Measurements from ENCODE around the gene GRIK1.
"Not testable (repeated sequence)": the region's sequence is repeated elsewhere in the genome, so short reads cannot be mapped to it uniquely, and the experiment has no call there.

GRIK1 gene

DNA sequence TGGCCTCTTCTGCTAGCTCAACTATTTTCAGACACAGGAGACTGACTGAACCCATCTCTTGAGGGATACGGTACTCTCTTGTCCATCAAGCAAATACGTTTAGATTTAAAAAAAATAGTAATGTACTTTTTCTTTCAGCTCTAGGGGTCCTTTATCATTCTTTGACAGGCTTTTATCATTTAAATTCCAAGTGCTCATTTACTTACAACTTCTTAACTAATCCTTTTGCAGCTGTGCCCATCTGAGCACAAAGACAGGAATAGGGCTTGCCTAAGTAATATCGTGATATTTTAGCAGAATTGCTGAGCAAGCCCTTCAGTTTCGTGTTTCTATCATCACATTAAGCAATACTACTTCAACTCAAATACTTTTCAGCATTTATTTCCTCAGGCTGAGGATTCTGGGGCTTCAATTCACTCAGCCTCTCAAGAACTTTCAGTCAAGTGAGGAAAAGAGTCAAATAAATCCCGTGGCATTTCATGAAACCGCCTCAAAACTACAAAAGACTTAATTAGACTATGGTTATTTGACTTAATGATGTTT lies 323.5 kb downstream of the GRIK1 start:
- no peak for DNase-seq (ENCODE audit: low read depth in 2 of 3, low spot score in 2 of 3)

DNA sequence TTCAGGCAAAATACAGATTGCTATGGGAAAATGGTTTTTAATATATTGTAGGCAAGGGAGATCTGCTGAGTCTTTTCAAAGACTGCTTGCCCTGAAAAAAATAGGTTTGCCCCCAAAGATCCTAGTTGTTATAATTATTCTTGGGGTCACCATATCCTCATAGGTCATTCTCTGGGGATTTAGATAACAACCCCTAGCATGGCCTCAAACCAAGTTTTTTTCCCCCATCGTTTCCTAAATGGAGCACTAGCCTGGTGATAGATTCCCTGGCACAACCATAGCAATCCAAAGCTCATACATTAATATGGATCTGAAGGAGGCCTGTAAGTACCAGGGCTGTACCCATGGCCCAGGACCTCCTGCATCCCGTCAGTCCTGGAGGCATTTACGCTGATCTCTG lies 325.9 kb downstream of the GRIK1 start:
- DNase-seq (ENCODE audit: low read depth in 2 of 3, low spot score in 2 of 3): no peak

DNA sequence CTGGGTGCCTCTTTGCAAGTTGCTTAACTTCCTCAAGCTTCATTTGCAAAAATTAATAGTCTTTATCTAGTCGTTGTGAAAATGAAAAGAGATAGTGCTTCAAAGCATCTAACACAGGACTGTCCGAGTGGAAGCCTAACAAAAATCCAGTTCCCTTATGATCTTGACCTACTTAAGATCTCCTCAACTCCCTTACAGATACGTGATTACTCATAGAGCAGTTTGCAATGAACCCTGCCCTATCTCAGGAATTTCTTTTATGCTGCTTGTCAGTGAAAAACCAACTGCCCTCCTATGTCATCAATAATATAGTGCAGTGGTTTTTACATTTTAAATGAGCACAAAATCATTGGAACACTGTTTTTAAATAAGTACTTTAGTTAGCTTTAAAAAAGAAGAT lies 326.8 kb downstream of the GRIK1 start:
- no peak for DNase-seq (ENCODE audit: low read depth in 2 of 3, low spot score in 2 of 3)

DNA sequence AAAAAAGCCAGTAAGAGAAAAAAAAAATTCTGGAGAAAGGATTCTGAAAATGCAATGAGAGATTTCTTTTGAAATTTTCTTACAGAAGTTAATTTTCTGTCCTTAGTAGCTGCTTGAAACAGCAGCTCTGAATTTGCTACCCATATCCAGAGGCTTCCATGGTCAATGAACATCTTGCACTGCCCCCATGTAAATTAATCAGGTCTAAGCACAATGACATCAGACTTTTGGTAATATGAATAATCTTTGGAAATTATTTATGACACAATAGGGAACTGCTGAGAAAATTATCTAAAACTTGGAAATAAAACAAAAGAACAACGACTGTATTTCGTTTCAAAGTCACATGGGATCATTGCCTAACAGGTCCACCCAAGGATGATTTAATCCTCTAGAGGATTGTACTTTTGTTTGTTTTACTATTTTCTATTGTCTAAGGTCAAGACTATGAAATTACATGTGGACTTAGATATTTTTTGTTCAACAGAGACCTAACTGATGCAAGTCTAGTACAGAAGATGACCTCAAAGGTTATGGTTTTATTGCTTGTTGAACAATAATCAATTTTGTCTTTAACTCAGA lies 328.9 kb downstream of the GRIK1 start:
- DNase-seq (ENCODE audit: low read depth in 2 of 3, low spot score in 2 of 3): no peak

DNA sequence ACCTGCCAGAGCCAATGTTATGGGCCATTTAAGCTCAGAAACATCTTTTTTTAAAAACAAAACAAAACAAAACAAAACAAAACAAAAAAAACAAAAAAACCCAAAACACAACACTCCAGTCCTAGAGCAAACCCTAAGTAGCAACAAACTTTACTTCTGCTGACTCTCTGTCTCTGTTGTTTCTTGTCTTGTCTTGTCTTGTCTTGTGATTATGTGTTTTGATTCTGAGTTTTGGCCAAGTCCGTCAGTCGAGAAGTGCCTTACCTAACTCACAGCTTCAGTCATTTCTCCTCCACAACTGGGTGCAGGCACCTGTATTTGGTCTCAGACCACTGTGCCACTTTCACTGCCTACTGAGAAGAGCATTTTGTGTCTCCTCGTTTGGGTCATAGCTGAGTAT lies 333.2 kb downstream of the GRIK1 start:
- no peak for DNase-seq (ENCODE audit: low read depth in 2 of 3, low spot score in 2 of 3)

DNA sequence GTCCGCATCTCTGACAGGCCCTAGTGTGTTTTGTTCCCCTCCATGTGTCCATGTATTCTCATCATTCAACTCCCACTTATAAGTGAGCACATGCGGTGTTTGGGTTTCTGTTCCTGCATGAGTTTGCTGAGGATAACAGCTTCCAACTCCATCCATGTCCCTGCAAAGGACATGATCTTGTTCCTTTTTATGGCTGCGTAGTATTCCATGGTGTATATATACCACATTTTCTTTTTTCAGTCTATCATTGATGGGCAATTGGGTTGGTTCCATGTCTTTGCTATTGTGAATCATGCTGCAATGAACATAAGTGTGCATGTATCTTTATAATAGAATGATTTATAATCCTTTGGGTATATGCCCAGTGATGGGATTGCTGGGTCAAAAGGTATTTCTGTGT lies 334.6 kb downstream of the GRIK1 start:
- not testable (repeated sequence) for DNase-seq (ENCODE audit: low read depth in 2 of 3, low spot score in 2 of 3)

DNA sequence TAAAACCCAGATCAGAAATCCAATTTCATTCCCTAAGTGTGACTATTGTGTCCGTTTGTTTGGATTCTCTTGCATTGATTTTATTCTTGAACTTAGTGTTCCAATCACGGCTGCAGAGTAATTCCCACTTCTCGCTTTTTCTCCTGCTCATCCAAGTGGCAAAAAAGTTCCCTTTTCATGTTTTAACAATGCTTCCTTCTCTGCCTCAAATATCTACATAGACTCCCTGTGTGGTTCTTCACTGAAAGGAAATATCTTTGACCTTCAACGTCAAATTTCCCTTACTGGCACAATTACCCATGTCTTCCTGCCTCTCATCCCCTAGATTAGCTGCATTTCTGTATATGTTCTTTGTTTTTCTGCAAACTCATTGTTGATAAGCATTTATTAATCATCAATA lies 335.7 kb downstream of the GRIK1 start:
- DNase-seq (ENCODE audit: low read depth in 2 of 3, low spot score in 2 of 3): no peak

DNA sequence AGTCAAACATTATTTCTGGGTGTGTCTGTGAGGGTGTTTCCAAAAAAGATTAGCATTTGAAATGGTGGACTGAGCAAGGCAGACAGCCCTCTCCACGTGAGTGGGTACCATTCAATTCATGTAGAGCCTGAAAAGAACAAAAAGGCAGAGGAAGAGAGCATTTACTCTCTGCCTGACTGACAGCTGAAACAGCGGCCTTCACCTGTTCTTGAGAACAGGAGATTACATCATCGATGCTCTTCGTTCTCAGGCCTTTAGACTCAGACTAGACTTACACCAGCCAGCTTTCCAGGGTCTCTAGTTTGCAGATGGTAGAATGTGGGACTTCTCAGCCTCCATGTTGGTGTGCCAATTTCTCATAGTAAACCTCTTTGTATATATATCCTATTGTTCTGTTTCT lies 338.7 kb downstream of the GRIK1 start:
- no peak for DNase-seq (ENCODE audit: low read depth in 2 of 3, low spot score in 2 of 3)

DNA sequence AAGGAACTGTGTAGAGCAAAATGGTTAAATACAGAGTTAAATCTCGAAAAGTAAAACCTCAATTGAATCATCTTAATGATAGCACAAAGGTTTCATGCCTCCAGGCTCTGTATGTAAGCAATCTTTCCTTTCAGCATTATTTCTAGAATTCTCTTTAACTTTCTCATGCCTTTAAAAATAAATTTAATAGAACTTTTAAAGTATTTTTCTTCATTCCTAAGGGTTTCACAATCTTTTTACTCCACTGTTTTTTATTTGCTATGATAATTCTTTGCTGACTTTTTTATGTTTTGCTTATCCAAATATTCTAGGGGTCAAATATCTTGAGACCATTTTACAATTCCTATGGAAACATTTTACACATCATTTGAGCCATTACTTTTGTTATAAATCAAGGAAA lies 353.1 kb downstream of the GRIK1 start:
- DNase-seq (ENCODE audit: low read depth in 2 of 3, low spot score in 2 of 3): no peak

DNA sequence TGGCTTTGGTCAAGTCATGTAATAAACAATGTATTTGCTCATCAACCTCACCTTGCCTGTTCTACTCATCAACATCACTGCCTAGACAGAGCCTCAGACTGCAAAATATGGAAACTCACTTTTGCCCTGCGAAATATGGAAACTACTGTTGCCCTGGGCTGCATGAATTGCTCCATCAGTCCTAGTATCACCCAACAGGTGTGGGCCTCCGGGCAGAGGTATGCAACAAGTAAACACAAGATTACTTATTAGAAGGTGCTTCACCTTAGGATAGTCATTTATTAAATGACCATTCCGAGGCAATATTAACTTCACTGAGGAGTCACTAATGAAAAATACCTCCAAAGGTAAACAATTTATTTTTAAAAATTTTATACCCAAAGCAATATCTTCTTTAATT lies 354.3 kb downstream of the GRIK1 start:
- no peak for DNase-seq (ENCODE audit: low read depth in 2 of 3, low spot score in 2 of 3)

DNA sequence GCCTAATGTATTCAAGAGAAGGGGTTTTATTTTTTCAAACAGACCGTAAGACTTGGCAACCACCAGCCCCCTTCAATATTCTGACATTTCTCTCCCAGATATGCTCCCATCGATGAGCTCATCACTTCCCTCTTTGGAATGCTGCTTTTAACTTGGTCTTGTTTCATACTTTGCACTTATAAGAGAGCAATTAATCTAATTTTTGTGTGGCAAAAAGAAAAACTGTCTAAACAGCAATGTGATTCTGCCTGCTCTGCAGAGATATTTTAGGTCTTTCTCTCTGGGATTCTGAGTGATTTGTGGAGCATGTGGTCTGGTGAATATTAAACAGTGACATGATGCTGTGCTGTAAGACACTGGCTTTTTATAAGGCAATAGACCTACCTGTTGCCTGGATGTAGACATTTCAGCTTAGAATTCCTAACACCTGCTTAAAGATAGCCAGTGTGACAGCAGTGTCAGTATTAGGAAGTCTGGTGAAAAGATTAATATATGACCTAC lies 356.3 kb downstream of the GRIK1 start:
- no peak for DNase-seq (ENCODE audit: low read depth in 2 of 3, low spot score in 2 of 3)

DNA sequence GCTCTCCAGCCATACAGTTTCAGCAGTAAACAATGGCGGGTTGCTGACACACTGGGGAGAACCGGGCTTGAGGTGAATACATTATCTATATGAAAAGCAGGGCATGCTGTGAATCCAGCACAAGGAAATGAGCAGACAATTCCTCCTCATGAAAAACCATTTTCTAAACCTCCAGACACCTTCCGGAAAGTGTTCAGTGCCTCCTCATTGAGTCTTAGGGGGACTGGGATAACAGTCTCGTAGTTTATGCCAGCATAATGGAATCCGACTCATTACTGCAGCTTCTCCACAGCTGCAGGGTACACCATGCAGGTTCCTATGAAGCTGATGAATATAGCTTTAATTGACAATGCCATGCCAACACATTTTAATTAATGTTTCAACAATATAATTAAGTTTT lies 356.9 kb downstream of the GRIK1 start:
- DNase-seq (ENCODE audit: low read depth in 2 of 3, low spot score in 2 of 3): no peak

DNA sequence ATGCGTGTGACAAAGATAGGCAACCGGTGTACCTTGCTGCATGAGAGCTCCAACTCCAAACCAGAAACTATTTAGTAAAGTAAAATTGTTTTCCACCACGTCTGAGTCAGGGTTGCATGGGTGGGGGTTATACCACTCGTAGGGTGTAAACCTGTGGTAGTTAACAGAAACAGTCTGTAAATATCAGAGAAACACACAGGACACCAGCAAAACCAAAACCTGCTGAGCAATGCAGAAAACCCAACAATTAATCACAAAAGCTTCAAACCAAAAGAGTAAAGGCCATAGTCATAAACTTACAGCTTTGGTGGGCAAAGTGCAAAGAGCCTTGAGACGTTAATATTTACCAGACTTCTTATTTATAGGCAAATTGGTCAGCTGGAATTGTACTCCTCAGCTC lies 358.4 kb downstream of the GRIK1 start:
- DNase-seq (ENCODE audit: low read depth in 2 of 3, low spot score in 2 of 3): no peak

DNA sequence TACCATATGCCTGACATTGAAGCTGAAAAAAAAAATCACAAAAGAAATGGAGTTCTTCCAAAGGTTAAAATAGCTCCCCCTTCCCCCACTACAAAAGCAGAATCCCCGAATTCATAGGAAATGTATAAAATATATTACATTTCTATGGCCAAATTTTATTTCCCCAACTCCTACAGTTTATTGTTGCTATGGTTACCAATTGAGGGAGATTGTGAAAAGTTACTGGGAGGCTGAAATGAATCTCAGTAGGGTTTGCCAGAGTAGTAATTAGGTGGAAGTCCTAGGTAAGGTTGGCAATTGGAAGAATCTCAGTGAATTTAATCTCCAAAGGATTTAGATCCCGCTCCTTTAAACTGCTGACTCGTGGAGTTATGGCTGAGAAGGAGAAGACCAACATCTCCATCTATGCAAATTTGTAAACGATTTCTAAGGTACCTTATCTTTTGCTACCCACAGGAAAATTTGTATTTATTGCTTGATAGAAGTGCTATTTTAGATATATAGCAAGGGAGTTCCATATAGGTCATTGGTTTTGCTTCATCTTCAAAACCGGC lies 359.0 kb downstream of the GRIK1 start:
- DNase-seq (ENCODE audit: low read depth in 2 of 3, low spot score in 2 of 3): no peak

DNA sequence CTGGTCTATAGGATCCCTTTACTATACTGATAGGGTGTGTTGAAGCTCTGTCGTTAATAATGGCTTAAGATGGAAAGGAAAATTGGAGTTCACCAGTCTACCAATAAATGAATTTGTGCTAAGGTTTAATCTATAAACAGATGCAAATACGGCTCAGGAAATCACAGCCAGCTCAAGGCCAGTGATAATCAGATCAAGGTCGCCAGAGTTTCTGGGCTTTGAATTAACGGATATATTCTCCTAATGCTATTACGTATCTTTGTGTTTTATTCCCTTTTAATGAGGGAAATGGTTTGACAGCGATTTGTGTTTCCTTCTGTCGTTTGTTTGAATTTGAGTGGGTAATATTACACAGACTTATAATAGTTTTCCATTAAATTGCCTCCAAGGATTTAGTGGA lies 361.5 kb downstream of the GRIK1 start:
- no peak for DNase-seq (ENCODE audit: low read depth in 2 of 3, low spot score in 2 of 3)

DNA sequence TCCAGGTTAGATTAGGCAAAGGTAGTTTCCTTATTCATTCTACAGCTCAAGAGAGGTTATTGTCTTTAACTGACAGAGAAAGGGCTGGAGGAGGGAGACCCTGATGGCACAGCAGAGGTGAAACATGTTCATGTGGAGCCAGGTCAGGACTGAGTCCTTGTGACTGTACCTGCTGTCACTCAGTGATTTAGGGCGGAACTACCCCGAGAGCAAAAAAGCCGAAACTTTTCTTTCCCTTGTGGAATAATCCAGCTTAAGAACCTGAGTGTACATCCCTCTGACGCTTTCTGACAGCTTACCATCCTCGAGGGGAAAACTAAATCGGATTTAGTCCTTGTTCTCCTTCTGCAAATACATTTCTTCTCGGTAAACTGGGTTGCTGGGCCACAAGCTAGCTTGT lies 367.8 kb downstream of the GRIK1 start:
- DNase-seq (ENCODE audit: low read depth in 2 of 3, low spot score in 2 of 3): no peak

DNA sequence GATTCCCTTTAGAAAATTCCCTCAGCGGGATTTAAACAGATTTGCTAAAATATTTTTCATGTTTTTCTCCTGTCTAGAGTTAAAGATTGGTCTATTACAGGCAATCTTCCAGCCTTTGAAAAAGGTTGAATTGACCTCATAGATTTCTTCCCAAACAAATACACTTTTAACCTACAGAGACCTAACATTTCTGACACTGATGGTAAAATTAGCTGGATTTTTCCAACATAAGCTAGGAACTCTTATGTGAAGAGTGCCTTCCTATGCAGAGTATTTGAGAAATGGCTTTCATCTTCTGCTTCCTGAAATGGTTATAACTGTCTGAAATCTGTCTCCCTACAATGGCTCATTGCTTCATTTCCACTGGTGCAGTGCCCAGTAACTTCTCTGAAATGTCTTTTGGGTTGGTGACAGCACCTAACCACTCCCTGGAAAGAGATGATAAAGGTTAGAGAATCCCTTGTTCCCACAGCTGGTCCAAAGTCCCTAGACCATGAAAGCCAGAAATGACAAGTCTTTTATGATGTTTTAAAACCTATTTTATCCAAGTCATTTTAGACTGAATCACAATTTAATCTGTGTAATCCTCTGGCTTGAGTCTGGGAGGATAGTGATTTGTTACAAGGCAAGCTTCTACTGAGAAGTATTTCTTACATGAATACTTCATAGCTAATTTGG lies 371.6 kb downstream of the GRIK1 start:
- DNase-seq (ENCODE audit: low read depth in 2 of 3, low spot score in 2 of 3): no peak

DNA sequence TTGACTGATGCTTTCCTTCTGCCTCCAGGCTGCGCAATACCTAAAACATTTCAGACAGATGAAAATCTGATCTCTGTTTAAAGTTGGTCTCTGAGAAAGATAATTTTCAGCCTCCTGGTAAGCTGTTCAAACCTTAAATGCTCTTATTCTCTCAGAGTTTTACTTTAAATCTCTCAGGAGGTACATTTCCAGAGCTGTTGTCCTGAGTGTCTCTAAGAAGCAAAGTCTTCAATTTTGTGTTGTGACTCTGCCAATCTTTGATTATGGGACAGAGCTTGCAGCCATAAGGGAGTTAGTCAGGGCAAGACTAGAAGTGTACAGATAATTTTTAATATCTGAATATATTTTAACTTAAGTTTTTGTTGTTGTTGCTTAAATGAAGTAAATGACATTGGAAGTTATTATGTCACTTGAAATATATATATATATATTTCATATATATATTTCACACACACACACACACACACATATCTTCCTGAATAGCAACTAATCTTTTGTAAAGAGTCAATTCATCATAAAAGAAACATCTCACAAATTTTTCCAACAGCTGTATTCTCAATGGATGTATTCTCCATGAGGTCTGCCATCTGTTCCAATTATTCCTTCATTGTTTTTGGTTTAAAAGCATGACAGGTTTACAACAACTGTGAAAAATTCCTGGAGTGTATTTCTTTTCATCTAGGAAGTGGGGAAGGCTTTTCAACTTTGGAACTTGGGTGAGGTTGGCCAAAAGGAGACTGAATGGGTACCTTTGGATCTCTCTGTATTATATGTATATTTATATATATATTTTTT lies 381.7 kb downstream of the GRIK1 start:
- no peak for DNase-seq (ENCODE audit: low read depth in 2 of 3, low spot score in 2 of 3)

DNA sequence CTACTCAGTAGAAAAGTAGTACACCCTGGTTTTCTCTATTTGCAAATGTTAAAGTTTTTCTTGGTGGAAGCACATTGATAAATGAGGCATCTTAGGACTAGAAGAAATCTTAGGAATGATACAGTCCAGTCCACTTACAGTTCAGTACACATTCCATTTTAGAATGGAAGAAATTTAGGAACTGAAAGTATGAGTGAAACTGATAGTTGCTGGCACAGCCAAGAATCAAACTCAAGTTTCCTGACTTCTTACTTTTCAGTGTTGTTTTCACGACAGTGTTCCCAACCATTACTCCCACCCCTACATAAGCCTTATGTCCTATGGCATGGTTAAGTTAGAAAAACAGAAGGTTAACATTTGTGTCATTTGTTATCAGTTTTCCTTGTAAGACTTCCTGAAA lies 382.6 kb downstream of the GRIK1 start:
- DNase-seq (ENCODE audit: low read depth in 2 of 3, low spot score in 2 of 3): no peak

DNA sequence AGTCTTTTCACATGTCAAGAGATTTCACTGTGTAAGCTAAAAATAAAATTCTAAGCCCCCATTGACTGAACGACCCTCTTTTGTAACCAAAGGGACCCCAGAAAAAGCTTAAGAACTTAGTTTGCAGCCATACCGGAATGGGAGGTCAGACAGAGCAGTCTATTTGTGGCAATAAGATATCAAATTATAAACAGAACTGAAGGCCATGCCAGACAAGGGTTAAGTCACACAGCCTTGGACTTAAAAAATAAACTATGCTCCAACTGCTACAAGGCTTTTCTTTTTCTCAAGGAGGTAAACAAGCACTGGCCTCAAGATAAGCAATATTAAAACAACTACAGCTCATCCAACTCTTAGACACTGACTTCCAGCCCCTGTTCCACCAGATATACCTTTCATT lies 384.2 kb downstream of the GRIK1 start:
- no peak for DNase-seq (ENCODE audit: low read depth in 2 of 3, low spot score in 2 of 3)

DNA sequence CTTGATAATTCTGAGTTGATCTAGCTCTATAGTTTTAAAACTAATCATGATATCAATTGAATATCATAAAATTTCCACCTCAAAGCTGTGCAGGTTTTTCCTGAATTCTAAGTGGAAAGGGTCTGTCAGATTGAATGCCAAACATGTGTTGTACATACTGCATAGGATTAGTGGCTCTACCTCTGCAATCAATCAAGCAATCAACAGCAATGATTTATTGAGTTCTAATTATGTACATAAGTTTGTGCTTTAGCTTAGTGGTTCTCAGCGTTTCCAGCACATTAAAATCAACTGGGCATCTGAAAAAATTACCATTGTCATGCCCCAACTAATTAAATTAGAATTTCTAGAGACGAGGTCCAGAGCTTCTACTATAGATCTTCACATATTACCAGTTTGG lies 389.6 kb downstream of the GRIK1 start:
- no peak for DNase-seq (ENCODE audit: low read depth in 2 of 3, low spot score in 2 of 3)

DNA sequence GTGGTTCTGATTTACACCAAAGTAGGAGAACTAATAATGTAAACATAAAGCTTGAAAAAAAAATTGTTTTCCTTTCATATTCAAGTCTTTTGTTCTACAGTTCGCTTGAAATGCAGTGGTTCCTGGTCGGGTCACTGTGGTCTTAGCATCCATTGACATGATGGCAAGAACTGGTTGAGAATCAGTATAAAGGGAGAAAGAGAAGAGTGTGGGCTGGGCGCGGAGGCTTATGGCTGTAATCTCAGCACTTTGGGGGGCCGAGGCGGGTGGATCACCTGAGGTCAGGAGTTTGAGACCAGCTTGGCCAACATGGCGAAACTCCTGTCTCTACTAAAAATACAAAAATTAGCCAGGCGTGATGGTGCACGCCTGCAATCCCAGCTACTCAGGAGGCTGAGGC lies 390.2 kb downstream of the GRIK1 start:
- no peak for DNase-seq (ENCODE audit: low read depth in 2 of 3, low spot score in 2 of 3)

Measured in activated CD8-positive, alpha-beta memory T cell treated with anti-CD3 and anti-CD28 coated beads for 48 hours (primary cell).